HG03135 (cell line): ENCODE measurements around the gene LHFPL2.
"Not testable (repeated sequence)": the region's sequence is repeated elsewhere in the genome, so short reads cannot be mapped to it uniquely, and the experiment has no call there.

ENCODE experiments used
- ATAC-seq: cut with Tn5 transposase; IDR thresholded peaks from one replicate; pipeline ENCODE4 v1.9.1; 2021; ENCODE audit warnings: mild to moderate bottlenecking, moderate library complexity; ENCODE audit not compliant: unreplicated experiment

LHFPL2 gene

GRCh38 chr5:78666975-78667374, 18.4 kb upstream of the LHFPL2 start:
- not testable (repeated sequence) for ATAC-seq

GRCh38 chr5:78666041-78666444, 17.5 kb upstream of the LHFPL2 start:
- no peak for ATAC-seq

GRCh38 chr5:78665534-78665933, 17.0 kb upstream of the LHFPL2 start:
- ATAC-seq: no peak

- ATAC-seq: no peak
Observed at GRCh38 chr5:78662323-78662722, 13.8 kb upstream of the LHFPL2 start.

GRCh38 chr5:78661691-78662090, 13.1 kb upstream of the LHFPL2 start:
- peak; percentile 75 for ATAC-seq

- ATAC-seq: no peak
Observed at GRCh38 chr5:78661044-78661443, 12.5 kb upstream of the LHFPL2 start.

GRCh38 chr5:78660401-78660800, 11.8 kb upstream of the LHFPL2 start:
- ATAC-seq: no peak

GRCh38 chr5:78659714-78660113, 11.1 kb upstream of the LHFPL2 start:
- ATAC-seq: no peak

- ATAC-seq: no peak
Observed at GRCh38 chr5:78659114-78659513, 10.5 kb upstream of the LHFPL2 start.

GRCh38 chr5:78657201-78657600, 8.6 kb upstream of the LHFPL2 start:
- ATAC-seq: no peak

GRCh38 chr5:78655746-78656290, 7.2 kb upstream of the LHFPL2 start:
- ATAC-seq: no peak

GRCh38 chr5:78654386-78654785, 5.8 kb upstream of the LHFPL2 start:
- no peak for ATAC-seq

GRCh38 chr5:78653681-78654366, 5.3 kb upstream of the LHFPL2 start:
- no peak for ATAC-seq

- ATAC-seq: no peak
Observed at GRCh38 chr5:78653031-78653430, 4.5 kb upstream of the LHFPL2 start.

- no peak for ATAC-seq
Observed at GRCh38 chr5:78651468-78651867, 2.9 kb upstream of the LHFPL2 start.

- ATAC-seq: no peak
Observed at GRCh38 chr5:78650531-78650930, 2.0 kb upstream of the LHFPL2 start.

- ATAC-seq: no peak
Observed at GRCh38 chr5:78649861-78650496, 1.4 kb upstream of the LHFPL2 start.

GRCh38 chr5:78649211-78649695, 681 bp upstream of the LHFPL2 start:
- no peak for ATAC-seq

GRCh38 chr5:78647838-78648358, 674 bp downstream of the LHFPL2 start:
- ATAC-seq: peak; percentile 38

GRCh38 chr5:78647351-78647818, 1.2 kb downstream of the LHFPL2 start:
- no peak for ATAC-seq

GRCh38 chr5:78644741-78645300, 3.8 kb downstream of the LHFPL2 start:
- ATAC-seq: no peak

GRCh38 chr5:78644129-78644528, 4.4 kb downstream of the LHFPL2 start:
- no peak for ATAC-seq
